T-helper 1 cell treated with Interleukin-12 subunit alpha and Interleukin-12 subunit beta and Interleukin-4 antibody, amounts not matched to agents 30 μg/mL and 1 μg/mL, for 36 hours (primary cell): Measurements from ENCODE around the gene ITGA4.

Experiments used
- H3K27ac Mint-ChIP-seq: one replicate; pipeline ENCODE4 v1.8.0; 2021; ENCODE audit warnings: mild to moderate bottlenecking, mixed read lengths
- H3K27me3 Mint-ChIP-seq: one replicate; pipeline ENCODE4 v1.8.0; 2021; ENCODE audit warnings: low read depth, mixed read lengths
- H3K36me3 Mint-ChIP-seq: one replicate; pipeline ENCODE4 v1.8.0; 2021; ENCODE audit warnings: low read depth, mixed read lengths
- H3K4me1 Mint-ChIP-seq: one replicate; pipeline ENCODE4 v1.8.0; 2021; ENCODE audit warnings: low read depth, mixed read lengths
- H3K4me3 Mint-ChIP-seq: one replicate; pipeline ENCODE4 v1.8.0; 2021; ENCODE audit warnings: mild to moderate bottlenecking, moderate library complexity, mixed read lengths
- H3K9me3 Mint-ChIP-seq: one replicate; pipeline ENCODE4 v1.8.0; 2021; ENCODE audit warnings: mixed read lengths

The ITGA4 gene

DNA sequence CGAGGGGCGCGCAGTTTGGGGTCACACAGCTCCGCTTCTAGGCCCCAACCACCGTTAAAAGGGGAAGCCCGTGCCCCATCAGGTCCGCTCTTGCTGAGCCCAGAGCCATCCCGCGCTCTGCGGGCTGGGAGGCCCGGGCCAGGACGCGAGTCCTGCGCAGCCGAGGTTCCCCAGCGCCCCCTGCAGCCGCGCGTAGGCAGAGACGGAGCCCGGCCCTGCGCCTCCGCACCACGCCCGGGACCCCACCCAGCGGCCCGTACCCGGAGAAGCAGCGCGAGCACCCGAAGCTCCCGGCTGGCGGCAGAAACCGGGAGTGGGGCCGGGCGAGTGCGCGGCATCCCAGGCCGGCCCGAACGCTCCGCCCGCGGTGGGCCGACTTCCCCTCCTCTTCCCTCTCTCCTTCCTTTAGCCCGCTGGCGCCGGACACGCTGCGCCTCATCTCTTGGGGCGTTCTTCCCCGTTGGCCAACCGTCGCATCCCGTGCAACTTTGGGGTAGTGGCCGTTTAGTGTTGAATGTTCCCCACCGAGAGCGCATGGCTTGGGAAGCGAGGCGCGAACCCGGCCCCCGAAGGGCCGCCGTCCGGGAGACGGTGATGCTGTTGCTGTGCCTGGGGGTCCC is at the start of gene ITGA4:
ITGA4 (plus strand) TSS at position 266 of the 620 bp plus-strand sequence; CDS start at position 535, 269 bp downstream.
- peaks cover 51% of the 10 kb centered on the region for H3K4me1 Mint-ChIP-seq
- peak within 1 kb of the TSS; percentile 93 for H3K27ac Mint-ChIP-seq
- H3K4me3 Mint-ChIP-seq: peak within 1 kb of the TSS; percentile 94

DNA sequence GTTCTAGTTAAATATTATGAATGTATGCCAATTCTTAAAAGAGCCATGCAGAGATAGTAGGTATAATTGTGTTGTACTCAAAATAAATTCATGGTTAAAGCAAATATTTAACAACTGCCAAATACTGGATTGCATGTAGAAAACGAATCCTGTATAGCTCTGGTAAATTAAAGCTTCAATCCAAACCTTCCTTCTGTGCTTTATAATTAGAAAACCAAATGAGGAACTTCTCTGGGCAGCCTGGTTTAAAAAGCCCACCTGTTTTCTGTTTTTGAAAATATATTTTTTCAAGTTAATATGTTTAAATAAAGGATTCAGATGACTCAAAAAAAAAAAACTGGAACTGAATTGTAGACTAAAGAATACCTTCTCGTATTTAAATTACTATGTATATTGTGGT is 48.3 kb upstream of the ITGA4 start:
- Mint-ChIP-seq H3K9me3 (peaks cover 25% of the 10 kb centered on the region), H3K4me3 (no peak overlapping the region), H3K36me3 (peaks cover 17% of the 10 kb centered on the region), H3K27me3 (no peaks in the 10 kb centered on the region), H3K27ac (no peak overlapping the region), H3K4me1 (peaks cover 4% of the 10 kb centered on the region)

More for the DNA sequence above, at the start of gene ITGA4:
- no peaks in the 10 kb centered on the region for H3K27me3 Mint-ChIP-seq
- peaks cover 26% of the 10 kb centered on the region for H3K36me3 Mint-ChIP-seq
- H3K9me3 Mint-ChIP-seq: no peaks in the 10 kb centered on the region

DNA sequence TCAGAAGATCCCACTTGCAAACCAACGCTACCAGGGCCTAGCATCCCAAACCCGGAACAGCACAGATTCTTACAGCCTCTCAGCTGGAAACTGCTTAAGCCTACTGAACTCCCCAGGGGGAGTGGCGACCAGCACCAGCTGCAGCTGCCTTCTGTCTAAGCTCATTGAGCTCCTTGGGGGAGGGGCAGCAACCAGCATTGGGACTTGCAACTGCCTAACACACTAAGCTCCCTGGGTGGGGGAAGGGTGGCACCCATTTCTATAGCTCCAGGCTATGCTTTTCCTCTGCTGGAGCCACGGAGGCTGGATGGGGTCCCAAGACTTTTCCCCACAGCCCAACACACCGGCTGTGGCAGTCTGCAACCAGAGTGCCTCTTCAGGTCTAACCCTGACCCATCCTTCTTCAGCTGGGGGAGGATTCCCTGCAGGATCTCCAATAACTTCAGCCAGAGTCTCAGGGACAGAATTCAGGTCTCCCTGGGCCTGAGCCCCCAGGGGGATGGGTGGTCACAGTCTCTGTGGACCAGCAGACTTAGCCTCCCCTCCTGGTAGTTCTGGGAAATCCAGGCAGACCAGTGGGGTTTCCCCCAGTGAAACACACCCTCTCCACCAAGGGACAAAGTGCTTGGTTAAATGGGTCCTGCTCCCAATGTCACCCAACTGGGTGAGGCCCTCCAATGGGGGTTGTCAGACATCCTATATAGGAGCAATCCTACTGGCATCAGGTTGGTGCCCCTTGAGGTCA is 45.9 kb upstream of the ITGA4 start:
- Mint-ChIP-seq H3K4me3 (no peak overlapping the region), H3K36me3 (peaks cover 18% of the 10 kb centered on the region), H3K27me3 (no peaks in the 10 kb centered on the region), H3K27ac (peak overlapping the region; percentile 43), H3K9me3 (peaks cover 36% of the 10 kb centered on the region), H3K4me1 (peaks cover 4% of the 10 kb centered on the region)

DNA sequence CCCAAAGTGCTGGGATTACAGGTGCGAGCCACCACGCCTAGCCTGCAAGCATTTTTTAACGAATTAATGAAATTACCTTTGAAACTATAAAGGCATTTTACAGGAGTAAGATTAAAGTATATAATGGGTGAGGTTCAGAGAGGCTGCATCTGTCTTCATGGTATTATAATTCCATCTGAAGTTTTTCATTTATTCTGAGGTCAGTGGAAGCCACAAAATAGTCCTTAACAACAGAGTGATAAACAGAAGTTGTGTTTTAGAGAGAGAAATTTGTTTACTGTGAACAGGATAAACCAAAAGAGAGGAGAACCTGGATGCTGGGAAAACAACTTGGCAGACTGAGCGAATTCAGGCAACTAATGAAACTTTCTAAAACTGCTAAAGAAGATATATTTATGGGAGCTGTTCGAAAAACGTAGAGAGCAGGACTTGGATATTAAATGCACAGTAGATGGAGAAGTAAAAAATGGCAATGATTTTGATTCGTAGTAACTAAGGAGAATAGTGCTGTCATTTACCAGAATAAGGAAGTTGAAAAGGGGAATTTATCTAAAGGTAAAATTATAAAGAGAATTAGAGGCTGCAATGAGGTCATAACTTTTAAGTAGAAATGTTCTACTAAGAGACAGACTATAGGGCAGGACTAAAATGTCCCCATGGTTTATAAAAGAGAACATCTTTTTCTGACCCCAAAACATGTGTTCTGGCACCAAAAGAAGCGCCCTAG is 37.9 kb upstream of the ITGA4 start:
- H3K27ac Mint-ChIP-seq: no peak overlapping the region
- H3K4me3 Mint-ChIP-seq: no peak overlapping the region
- peaks cover 12% of the 10 kb centered on the region for H3K9me3 Mint-ChIP-seq
- H3K27me3 Mint-ChIP-seq: no peaks in the 10 kb centered on the region
- H3K36me3 Mint-ChIP-seq: peaks cover 10% of the 10 kb centered on the region
- H3K4me1 Mint-ChIP-seq: peaks cover 11% of the 10 kb centered on the region

DNA sequence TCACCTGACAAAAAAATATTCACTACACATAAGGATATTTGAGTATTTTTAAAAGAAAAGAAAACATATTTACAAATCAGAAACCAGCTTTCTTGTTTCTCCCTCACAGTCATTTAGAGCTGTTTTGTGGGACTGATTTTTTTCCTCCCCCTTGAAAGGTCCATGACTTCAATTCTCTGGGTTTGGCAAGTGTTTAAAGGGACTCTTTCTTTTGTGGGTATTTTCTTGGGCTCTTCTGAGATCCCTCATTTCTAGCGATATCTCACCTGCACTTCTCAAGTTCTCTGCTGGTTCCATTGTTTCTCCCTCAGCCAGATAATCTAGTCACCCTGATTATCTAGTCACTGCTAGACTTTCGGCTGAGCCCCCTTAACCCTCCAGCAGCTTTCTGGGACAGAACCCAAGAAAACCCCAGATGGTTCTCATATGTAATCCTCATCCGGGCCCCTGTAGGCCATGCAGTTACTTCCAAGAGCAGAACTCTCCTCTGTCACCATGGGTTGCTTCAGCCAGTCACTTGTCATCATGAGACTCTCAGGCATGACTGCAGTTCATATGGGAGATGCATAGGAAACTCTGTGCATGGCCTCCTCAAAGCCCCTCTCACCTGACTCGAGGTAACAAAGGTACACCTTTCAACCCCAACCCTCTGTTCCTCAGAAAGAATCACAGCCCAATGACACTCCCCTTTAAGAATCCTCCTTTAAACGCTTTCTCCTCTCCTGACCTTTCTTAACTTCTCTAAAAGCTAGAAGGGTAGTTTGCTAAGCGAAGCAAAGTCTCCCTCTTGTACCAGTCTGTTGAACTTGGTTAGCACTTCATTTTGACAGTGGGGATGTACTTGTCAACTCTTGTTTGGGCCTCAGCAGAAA is 36.7 kb upstream of the ITGA4 start:
- Mint-ChIP-seq H3K27me3 (no peaks in the 10 kb centered on the region), H3K4me1 (peaks cover 11% of the 10 kb centered on the region), H3K9me3 (peaks cover 1% of the 10 kb centered on the region), H3K4me3 (no peak overlapping the region), H3K36me3 (peaks cover 4% of the 10 kb centered on the region), H3K27ac (no peak overlapping the region)

DNA sequence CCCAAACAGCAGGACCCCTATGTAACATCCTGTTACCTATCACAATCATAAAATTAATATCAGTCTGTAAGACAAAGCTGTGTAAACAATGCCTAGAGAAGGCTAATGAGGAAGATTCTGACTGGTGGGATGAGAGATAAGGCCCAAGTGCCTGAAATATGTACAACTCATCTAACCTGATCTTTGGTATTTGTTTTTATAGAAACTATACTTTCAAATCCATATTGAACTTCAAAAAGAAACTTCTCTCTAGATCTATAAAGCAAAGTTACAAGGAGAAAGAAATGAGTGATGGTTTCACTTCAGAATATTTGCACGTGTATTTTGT is 36.1 kb upstream of the ITGA4 start:
- Mint-ChIP-seq H3K4me1 (peaks cover 11% of the 10 kb centered on the region), H3K9me3 (peaks cover 3% of the 10 kb centered on the region), H3K27me3 (no peaks in the 10 kb centered on the region), H3K4me3 (no peak overlapping the region), H3K36me3 (peaks cover 6% of the 10 kb centered on the region), H3K27ac (no peak overlapping the region)

DNA sequence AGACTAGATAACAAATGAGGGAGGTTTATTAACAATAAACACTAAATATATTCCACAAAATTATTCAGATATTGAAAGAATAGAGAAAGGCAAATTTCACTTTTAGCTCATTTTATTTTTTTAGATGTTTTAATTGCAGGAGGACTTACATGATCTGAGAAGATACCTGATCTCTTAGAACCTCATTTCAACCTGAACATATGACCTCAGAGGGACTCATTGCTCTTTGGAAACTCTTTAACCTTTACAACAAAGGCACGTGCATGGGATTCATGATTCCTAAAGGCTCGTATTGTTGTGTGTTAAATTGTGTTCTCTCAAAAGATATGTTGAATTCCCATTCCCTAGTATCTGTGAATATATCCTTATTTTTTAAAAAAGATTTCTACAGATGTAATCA is 35.7 kb upstream of the ITGA4 start:
- Mint-ChIP-seq H3K27me3 (no peaks in the 10 kb centered on the region), H3K4me1 (peaks cover 11% of the 10 kb centered on the region), H3K9me3 (peaks cover 6% of the 10 kb centered on the region), H3K4me3 (no peak overlapping the region), H3K36me3 (peaks cover 5% of the 10 kb centered on the region), H3K27ac (no peak overlapping the region)

DNA sequence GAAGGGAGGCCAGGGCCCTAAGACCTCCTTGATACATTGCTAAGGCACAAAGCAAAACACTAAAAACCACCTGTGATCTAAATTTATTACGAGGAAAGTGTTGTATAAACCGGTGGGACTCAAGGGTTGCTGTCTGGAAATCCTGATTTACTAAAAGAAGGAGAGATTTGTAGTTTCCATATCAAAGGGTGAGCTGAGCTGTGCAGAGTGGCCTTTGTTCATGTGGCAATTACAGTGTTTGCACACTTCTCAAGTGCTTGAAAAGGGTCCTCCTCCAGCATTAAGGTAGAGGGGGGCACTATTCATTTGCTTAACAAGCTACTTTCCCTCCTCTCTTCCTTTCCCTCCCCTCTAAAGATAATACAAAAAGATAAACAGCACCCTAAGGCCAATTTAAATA is 30.5 kb upstream of the ITGA4 start:
- no peaks in the 10 kb centered on the region for H3K27me3 Mint-ChIP-seq
- H3K9me3 Mint-ChIP-seq: peaks cover 10% of the 10 kb centered on the region
- peaks cover 7% of the 10 kb centered on the region for H3K36me3 Mint-ChIP-seq
- H3K4me3 Mint-ChIP-seq: no peak overlapping the region
- peaks cover 11% of the 10 kb centered on the region for H3K4me1 Mint-ChIP-seq
- no peak overlapping the region for H3K27ac Mint-ChIP-seq

DNA sequence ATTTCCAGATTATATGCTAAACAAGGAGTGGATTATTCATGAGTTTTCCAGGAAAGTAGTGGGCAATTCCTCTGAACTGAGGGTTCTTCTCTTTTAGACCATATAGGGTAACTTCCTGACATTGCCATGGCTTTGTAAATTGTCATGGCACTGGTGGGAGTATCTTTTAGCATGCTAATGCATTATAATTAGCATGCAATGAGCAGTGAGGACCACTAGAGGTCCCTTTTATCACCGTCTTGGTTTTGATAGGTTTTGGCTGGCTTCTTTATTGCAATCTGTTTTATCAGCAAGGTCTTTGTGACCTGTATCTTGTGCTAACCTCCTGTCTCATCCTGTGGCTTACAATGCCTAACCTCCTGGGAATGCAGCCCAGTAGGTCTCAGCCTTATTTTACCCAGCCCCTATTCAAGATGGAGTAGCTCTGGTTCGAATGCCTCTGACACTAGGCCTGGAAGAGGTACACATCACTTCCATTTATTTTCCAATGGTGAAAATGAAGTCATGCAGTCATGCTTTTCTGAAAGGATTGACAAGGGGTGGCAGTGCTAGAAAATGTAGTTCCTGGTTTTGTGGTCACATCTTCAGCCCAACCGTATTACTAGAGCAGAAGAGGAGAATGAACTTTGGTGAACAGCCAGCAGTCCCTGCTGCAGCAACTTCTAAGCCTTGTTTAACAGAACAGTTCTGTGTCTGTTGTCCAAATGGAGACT is 26.6 kb upstream of the ITGA4 start:
- Mint-ChIP-seq H3K4me1 (peaks cover 10% of the 10 kb centered on the region), H3K9me3 (peaks cover 29% of the 10 kb centered on the region), H3K36me3 (peaks cover 19% of the 10 kb centered on the region), H3K27ac (peak overlapping the region; percentile 13), H3K27me3 (no peaks in the 10 kb centered on the region), H3K4me3 (no peak overlapping the region)

DNA sequence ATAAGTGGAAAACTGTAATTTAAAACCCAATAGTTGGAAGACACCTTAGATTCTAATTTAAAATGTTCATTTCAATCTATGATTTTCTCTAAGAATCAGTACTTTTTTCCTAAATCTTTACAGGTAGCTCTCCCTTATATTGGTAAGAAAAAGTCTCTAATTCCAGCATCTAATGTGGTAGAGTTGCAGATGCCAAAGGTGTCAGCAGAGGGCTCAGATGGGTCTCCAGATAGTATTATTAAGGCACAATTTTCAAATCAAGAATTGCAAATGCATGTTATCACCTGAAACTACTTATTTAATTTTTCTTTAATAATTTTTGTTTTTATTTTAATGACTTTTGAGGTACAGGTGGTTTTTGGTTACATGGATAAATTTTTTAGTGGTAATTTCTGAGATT is 25.5 kb upstream of the ITGA4 start:
- Mint-ChIP-seq H3K9me3 (peaks cover 21% of the 10 kb centered on the region), H3K27ac (no peak overlapping the region), H3K36me3 (peaks cover 16% of the 10 kb centered on the region), H3K27me3 (no peaks in the 10 kb centered on the region), H3K4me3 (no peak overlapping the region), H3K4me1 (peaks cover 10% of the 10 kb centered on the region)

DNA sequence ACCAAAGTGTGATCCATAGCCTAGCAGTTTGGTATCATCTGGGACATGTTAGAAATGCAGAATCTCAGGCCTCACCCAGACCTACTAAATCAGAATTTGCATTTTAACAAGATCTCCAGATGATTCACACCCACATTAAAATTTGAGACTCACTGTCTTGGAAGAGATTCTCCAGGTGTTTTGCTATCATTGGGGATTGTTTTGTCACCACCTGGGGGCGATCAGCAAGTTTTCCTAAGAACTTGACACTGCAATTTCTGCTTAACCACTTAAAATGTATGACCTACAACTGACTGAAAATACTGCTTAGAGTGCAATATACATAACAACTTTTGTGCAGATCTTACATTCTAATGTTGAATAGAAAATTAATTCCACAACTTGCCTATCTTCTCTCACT is 18.9 kb upstream of the ITGA4 start:
- no peak overlapping the region for H3K27ac Mint-ChIP-seq
- peaks cover 13% of the 10 kb centered on the region for H3K4me1 Mint-ChIP-seq
- no peaks in the 10 kb centered on the region for H3K27me3 Mint-ChIP-seq
- H3K4me3 Mint-ChIP-seq: no peak overlapping the region
- peaks cover 9% of the 10 kb centered on the region for H3K9me3 Mint-ChIP-seq
- peaks cover 6% of the 10 kb centered on the region for H3K36me3 Mint-ChIP-seq

DNA sequence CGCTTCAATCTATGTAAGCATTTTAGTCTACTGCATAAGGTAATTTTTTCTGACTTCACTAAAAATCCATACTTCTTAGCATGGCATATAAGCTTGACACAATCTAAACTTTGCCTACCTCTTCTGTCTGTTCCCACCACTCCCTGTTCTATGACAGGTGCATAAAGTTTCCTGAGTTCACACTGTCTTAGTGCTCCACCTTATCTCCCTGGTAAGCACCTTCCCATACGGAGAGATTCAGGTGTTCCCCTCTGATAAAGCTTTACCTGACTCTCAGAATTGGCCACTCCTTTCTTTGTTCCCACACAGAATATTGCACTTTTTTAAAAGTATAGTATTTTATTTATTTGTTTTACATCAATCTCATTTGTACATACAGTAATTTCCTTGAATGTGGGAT is 16.8 kb upstream of the ITGA4 start:
- peaks cover 20% of the 10 kb centered on the region for H3K4me1 Mint-ChIP-seq
- no peaks in the 10 kb centered on the region for H3K9me3 Mint-ChIP-seq
- H3K36me3 Mint-ChIP-seq: peaks cover 2% of the 10 kb centered on the region
- H3K27me3 Mint-ChIP-seq: no peaks in the 10 kb centered on the region
- no peak overlapping the region for H3K4me3 Mint-ChIP-seq
- no peak overlapping the region for H3K27ac Mint-ChIP-seq

DNA sequence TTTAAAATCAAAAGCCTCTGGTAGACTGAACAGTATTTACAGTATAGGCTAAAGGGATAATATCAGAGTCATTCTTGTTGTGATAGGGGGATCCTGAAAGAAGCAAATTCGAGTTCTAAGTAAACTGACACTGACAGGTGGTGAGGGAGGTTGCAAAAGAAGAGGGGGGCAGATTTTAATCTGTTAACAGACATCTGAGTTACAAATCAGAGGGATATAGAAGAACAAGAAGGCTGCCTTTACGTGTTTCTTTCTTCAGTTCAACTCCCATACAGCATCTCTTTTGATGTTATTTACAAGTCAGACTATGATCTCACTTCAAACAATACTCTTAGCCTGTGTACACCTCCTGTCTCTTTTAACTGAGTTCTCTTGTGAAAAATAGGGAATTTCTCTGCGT is 16.3 kb upstream of the ITGA4 start:
- H3K27me3 Mint-ChIP-seq: no peaks in the 10 kb centered on the region
- H3K36me3 Mint-ChIP-seq: no peaks in the 10 kb centered on the region
- H3K9me3 Mint-ChIP-seq: no peaks in the 10 kb centered on the region
- no peak overlapping the region for H3K4me3 Mint-ChIP-seq
- peaks cover 20% of the 10 kb centered on the region for H3K4me1 Mint-ChIP-seq
- H3K27ac Mint-ChIP-seq: no peak overlapping the region

DNA sequence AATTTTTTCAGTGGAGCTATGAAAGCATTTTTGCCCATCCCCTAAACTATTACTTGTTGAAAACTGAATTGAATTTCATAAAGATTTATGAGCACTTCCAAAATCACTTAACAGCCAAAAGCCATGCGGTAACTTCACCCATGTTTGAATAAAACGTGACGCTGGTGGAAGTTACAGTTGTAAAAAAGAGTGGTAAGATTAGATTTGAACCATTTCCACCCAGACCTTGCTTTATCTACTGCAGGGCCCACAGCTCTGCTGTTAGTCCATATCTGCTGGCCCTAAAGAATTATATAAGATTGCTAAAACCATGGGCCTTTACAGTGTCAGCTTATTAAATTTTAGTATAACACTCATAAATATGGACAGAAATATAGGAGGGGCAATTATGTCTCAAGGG is 15.5 kb upstream of the ITGA4 start:
- H3K36me3 Mint-ChIP-seq: no peaks in the 10 kb centered on the region
- peaks cover 20% of the 10 kb centered on the region for H3K4me1 Mint-ChIP-seq
- no peaks in the 10 kb centered on the region for H3K27me3 Mint-ChIP-seq
- no peak overlapping the region for H3K4me3 Mint-ChIP-seq
- no peaks in the 10 kb centered on the region for H3K9me3 Mint-ChIP-seq
- H3K27ac Mint-ChIP-seq: no peak overlapping the region
